Measurements from ENCODE around the gene MAP3K12. TPM values are rescaled to one million over a fixed set of nuclear protein-coding genes. Genes with fewer than 3 reads are reported as not detected.

MAP3K12 gene
- polyA plus RNA-seq, 3 donors = 1.7 to 31.4 (median 2.0) TPM

GRCh38 chr12:53538209-53538689 is 39.0 kb upstream of the MAP3K12 start:
- Histone ChIP-seq H3K4me2 (replicated peaks; ENCODE audit: extremely low read depth, low read length, poor library complexity, severe bottlenecking) (no peak overlapping the region), H3K27me3 (ENCODE audit: control insufficient read depth in 2 of 2, insufficient read depth in 2 of 2, low read length in 2 of 2) (no peaks in the 10 kb centered on the region), H3K79me2 (ENCODE audit: insufficient read depth, low read length) (no peaks in the 10 kb centered on the region), H2AFZ (ENCODE audit: insufficient read depth, low read depth, low read length, poor library complexity, severe bottlenecking) (no peak overlapping the region), H3K9me3 (replicated peaks in 1 of 2; ENCODE audit: control insufficient read depth in 1 of 2, insufficient read depth in 1 of 2, low read length in 2 of 2) (no peaks in the 10 kb centered on the region), H3K4me1 (ENCODE audit: control insufficient read depth in 1 of 2, insufficient read depth in 2 of 2, low read length in 2 of 2) (peaks cover 22 to 25% of the 10 kb centered on the region in 2 donors), H3K4me3 (replicated peaks in 1 of 3; ENCODE audit: low read depth in 2 of 3, low read length in 3 of 3) (no peak overlapping the region), H4K20me1 (ENCODE audit: insufficient read depth, low read length) (peaks cover 3% of the 10 kb centered on the region), H3K27ac (ENCODE audit: low read depth in 1 of 2, low read length in 2 of 2) (peak overlapping the region in 1 of 2 donors; percentile 33), H3K36me3 (replicated peaks in 1 of 2; ENCODE audit: control insufficient read depth in 1 of 2, insufficient read depth in 2 of 2, low read length in 2 of 2) (peaks cover 53 to 87% of the 10 kb centered on the region in 2 donors), H3K9ac (ENCODE audit: insufficient read depth, low read length, poor library complexity, severe bottlenecking) (no peak overlapping the region)
- H3K4me1 Mint-ChIP-seq = peaks cover 21% of the 10 kb centered on the region
- H3K9me3 Mint-ChIP-seq = no peaks in the 10 kb centered on the region
- H3K27ac Mint-ChIP-seq = peak overlapping the region in 2 of 7 donors; percentile 27 to 42
- H3K36me3 Mint-ChIP-seq = peaks cover 63 to 82% of the 10 kb centered on the region in 2 donors
- H3K27me3 Mint-ChIP-seq (ENCODE audit: low read depth in 3 of 3) = peaks cover 0 to 2% (median 0%) of the 10 kb centered on the region in 3 donors
- TF ChIP-seq, protein P1, sequence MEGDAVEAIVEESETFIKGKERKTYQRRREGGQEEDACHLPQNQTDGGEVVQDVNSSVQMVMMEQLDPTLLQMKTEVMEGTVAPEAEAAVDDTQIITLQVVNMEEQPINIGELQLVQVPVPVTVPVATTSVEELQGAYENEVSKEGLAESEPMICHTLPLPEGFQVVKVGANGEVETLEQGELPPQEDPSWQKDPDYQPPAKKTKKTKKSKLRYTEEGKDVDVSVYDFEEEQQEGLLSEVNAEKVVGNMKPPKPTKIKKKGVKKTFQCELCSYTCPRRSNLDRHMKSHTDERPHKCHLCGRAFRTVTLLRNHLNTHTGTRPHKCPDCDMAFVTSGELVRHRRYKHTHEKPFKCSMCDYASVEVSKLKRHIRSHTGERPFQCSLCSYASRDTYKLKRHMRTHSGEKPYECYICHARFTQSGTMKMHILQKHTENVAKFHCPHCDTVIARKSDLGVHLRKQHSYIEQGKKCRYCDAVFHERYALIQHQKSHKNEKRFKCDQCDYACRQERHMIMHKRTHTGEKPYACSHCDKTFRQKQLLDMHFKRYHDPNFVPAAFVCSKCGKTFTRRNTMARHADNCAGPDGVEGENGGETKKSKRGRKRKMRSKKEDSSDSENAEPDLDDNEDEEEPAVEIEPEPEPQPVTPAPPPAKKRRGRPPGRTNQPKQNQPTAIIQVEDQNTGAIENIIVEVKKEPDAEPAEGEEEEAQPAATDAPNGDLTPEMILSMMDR (IDR thresholded peaks at IDR 0.05) = no peak
- no peak for DNase-seq
- intact Hi-C loops (cut with micrococcal nuclease) = no loop called here
- no peak overlapping the region for H3K4me3 Mint-ChIP-seq
- WGBS (ENCODE audit: insufficient coverage) = no CpG with 5 or more reads among the region's 1 CpG

GRCh38 chr12:53536962-53537361 is 37.7 kb upstream of the MAP3K12 start:
- Histone ChIP-seq H3K79me2 (ENCODE audit: insufficient read depth, low read length) (no peaks in the 10 kb centered on the region), H3K4me3 (replicated peaks in 1 of 3; ENCODE audit: low read depth in 2 of 3, low read length in 3 of 3) (no peak overlapping the region), H2AFZ (ENCODE audit: insufficient read depth, low read depth, low read length, poor library complexity, severe bottlenecking) (no peak overlapping the region), H3K4me2 (replicated peaks; ENCODE audit: extremely low read depth, low read length, poor library complexity, severe bottlenecking) (no peak overlapping the region), H3K4me1 (ENCODE audit: control insufficient read depth in 1 of 2, insufficient read depth in 2 of 2, low read length in 2 of 2) (peaks cover 23 to 28% of the 10 kb centered on the region in 2 donors), H3K36me3 (replicated peaks in 1 of 2; ENCODE audit: control insufficient read depth in 1 of 2, insufficient read depth in 2 of 2, low read length in 2 of 2) (peaks cover 60 to 88% of the 10 kb centered on the region in 2 donors), H3K27ac (ENCODE audit: low read depth in 1 of 2, low read length in 2 of 2) (no peak overlapping the region), H3K9ac (ENCODE audit: insufficient read depth, low read length, poor library complexity, severe bottlenecking) (no peak overlapping the region), H3K27me3 (ENCODE audit: control insufficient read depth in 2 of 2, insufficient read depth in 2 of 2, low read length in 2 of 2) (no peaks in the 10 kb centered on the region), H3K9me3 (replicated peaks in 1 of 2; ENCODE audit: control insufficient read depth in 1 of 2, insufficient read depth in 1 of 2, low read length in 2 of 2) (no peaks in the 10 kb centered on the region), H4K20me1 (ENCODE audit: insufficient read depth, low read length) (peaks cover 3% of the 10 kb centered on the region)
- Mint-ChIP-seq H3K36me3 (peaks cover 67 to 82% of the 10 kb centered on the region in 2 donors), H3K4me3 (no peak overlapping the region), H3K4me1 (peaks cover 26% of the 10 kb centered on the region), H3K27me3 (ENCODE audit: low read depth in 3 of 3) (peaks cover 0 to 2% (median 0%) of the 10 kb centered on the region in 3 donors), H3K9me3 (peaks cover 0 to 2% (median 0%) of the 10 kb centered on the region in 7 donors), H3K27ac (peak overlapping the region in 2 of 7 donors; percentile 32 to 65)
- DNase-seq = no peak
- no CpG with 5 or more reads among the region's 3 CpGs for WGBS (ENCODE audit: insufficient coverage)
- intact Hi-C loops (cut with micrococcal nuclease) = no loop called here
- TF ChIP-seq, protein P1 (IDR thresholded peaks at IDR 0.05) = no peak
